HG03280 (cell line): ENCODE results near the gene RAPGEF1.

Source experiments
- ATAC-seq: cut with Tn5 transposase; IDR thresholded peaks from one replicate; pipeline ENCODE4 v1.9.1; 2021; ENCODE audit warnings: mild to moderate bottlenecking, moderate library complexity; ENCODE audit not compliant: unreplicated experiment

RAPGEF1 gene

GRCh38 chr9:131708226-131709002 is 31.5 kb downstream of the RAPGEF1 start:
- ATAC-seq = no peak

DNA sequence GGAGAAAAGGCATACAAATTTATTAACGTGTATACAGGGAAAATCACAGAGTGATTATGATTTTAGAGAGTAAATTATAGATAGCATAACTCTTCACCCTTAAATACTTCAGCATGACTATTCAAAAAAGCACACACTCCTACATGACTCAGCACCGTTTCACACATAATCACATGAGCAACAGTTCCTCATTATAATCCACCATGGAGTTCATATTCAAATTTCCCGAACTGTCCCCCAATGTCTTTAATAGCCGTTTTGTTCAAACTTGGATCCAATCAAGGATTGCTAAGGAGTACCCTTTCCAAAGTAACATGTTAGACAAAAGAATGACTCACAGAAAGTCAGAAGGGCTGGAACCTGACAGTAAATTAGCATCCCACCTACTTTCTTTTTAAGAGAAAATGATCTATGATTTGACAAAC is 32.1 kb downstream of the RAPGEF1 start:
- no peak for ATAC-seq

- no peak for ATAC-seq
Measured at GRCh38 chr9:131707050-131707449, 32.8 kb downstream of the RAPGEF1 start.

DNA sequence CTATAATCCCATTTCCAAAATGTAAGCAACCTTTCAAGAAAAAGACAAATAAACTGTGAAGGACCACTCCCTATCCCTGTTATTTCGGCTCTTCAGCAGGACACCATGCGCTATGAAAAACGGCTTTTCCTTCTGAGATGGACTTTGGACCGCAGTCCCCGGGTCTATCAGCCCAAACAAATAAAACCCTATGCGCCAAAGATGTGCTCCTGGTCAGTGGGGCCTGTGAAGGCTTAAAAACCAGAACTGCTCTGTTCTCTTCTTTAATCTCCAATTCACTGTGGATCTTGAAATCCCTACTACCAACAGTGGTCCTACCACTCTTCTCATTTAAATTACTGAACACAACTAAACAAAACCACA is 33.3 kb downstream of the RAPGEF1 start:
- no peak for ATAC-seq

GRCh38 chr9:131704988-131705387 is 34.9 kb downstream of the RAPGEF1 start:
- no peak for ATAC-seq

DNA sequence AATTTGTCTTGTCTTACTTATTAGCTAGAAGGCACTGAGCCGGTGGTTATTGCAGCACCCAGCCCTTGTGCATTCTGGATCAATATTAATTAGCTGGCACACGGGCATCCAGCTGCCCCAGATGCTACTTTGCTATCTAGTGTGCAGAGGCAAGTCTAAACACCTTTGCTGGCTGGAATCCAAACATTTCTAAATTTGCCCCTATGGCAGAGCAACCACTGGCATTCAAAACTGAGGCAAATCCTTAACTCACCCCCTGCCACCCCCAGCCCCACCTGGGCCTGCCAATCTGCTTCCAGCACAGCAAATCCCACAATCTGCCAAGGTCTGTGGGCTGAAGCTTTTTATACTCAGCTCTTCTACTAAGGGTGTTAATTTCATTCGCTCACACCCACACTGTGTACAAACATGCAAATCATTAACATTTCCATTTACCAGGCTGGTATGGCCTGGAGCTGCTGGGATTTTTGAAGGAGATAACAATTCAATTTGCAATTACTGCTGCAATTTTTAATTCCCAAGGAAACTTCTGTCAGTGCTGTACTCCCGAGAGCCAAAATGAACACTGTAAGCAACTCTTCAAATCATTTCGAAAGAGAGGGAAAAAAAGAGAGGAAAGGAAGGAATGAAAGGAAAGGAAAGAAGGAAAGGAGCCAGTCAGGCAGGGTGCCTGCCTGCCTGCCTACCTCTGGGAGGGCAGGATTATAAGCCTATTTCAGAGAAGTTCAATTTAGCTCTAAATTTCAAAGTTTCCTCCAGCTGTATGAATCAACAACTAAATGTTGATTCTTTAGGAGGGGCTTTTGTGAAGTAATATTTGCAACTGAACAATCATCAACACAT is 35.5 kb downstream of the RAPGEF1 start:
- ATAC-seq = no peak

DNA sequence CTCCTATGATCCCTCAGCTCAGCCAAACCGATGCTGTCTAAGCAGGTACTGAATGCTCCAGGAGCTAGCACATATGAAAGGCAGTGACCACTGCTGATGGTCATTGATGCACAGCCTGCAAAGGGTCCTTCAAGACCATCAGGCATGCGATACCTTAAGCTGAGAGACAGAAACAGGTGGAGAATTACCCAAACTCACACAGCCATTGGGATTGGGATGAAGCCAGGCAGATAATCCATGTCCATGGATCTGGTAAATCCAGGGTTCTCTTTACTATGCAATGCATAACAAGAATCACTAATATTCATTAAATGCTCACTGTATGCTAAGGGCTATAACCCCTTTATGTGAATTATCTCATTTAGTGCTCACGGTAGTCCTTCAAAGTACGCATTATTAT is 36.2 kb downstream of the RAPGEF1 start:
- ATAC-seq = no peak

DNA sequence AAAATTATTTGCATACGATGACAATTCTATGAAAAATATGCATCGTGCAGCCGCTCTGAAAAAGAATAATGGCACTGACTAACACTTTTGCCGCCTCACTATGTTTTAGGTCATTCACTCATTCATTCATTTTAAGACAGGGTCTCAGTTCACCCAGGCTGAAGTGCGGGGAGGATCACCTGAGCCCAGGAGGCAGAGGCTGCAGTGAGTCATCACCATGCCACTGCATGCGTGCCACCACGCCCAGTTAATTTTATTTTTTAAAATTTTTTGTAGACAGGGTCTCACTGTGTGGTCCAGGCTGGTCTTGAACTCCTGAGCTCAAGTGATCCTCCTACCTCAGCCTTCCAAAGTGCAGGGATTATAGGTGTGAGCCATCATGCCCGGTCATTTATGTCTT is 37.0 kb downstream of the RAPGEF1 start:
- no peak for ATAC-seq

DNA sequence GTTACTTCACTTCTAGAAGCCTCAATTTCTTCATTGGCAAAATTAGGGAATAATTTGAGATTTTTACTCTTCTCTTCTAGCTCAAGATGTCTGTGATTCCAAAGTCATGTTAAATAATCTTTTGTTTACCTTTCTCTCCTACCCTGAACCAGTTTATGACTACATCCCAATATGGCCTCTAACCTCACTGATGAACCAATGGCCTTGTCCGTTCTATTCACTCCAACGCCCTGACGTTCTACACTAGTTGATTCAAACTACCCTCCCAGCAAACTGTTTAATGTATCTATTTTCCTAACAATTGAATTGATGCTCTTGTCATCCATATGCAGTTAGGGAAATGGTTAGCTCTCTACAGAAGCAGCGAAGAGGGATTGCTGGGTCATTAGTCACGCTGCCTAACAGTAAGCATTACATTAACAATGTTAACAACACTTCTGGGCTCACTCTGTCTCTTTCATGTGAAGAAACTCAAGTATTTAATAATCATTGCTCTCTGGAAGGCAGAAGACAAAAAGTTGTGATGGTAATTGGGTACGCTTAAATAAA is 38.0 kb downstream of the RAPGEF1 start:
- no peak for ATAC-seq

- ATAC-seq = no peak
Measured at GRCh38 chr9:131701436-131701781, 38.5 kb downstream of the RAPGEF1 start.

DNA sequence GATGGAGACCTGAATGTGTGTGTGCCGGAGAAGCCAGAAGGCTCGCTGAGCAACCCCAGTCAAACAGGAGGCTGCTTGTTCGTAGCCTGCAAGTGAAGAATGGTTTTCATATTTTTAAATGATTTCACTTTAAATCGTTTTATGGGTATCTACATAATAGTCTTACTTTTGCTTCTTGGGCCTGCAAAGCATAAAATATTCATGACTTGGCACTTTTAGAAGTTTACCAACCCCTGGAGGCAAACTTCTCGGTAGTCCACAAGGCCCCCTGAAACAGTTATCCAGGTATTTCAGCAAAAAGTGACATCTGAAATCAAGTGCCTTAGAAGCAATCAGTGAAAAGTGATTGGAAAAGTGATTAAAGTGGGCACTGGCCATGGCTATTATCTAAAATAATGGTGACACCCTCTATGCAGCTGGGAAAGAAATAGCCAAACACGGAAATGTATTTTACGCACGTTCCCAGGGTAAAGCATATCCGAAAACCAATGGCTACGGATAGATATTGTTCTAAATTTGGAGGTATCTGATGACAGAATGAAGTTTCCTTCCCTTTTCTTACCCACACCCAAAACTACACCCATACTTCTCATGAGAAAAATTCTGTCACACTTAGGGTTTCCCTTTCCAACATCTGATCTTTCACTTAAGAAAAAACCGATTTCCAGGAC is 39.0 kb downstream of the RAPGEF1 start:
- ATAC-seq = no peak

DNA sequence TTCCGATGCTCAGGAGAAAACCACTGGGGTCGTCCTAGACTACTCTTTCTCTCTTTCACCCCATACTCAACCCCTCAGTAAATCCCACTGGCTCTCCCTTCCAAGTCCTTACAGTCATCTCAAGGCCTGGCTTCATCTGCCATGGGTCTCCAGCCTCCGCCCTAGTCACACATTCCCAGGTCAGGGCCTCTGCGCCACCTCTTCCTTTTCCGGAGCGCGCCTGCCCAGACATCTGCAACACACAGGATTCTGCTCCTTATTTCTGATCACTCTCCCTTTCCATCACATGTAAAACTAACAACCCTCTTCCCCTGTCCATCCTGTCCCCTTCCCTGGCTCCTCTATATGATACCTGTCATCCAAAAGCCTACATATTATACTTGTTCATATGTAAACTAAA is 39.8 kb downstream of the RAPGEF1 start:
- no peak for ATAC-seq

DNA sequence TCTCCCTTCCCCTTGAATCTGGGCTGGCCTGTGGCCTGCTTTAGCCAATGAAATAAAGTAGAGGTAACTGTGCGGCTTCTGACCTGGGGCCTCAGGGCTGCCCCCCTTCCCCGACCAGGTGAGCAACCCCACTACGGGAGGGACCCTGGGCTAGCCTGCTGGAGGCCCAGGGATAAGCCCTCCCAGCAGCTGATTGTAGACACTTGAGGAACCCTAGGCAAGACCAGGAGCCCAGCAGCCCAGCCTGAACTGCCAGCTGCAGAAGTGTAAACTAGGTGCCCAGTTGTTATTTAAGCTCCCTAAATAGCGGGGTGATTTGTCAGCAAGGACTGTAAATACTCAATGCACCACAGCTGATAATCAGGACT is 41.3 kb downstream of the RAPGEF1 start:
- ATAC-seq = no peak

- ATAC-seq = no peak
Measured at GRCh38 chr9:131697908-131698617, 41.8 kb downstream of the RAPGEF1 start.

- no peak for ATAC-seq
Measured at GRCh38 chr9:131697097-131697496, 42.8 kb downstream of the RAPGEF1 start.

DNA sequence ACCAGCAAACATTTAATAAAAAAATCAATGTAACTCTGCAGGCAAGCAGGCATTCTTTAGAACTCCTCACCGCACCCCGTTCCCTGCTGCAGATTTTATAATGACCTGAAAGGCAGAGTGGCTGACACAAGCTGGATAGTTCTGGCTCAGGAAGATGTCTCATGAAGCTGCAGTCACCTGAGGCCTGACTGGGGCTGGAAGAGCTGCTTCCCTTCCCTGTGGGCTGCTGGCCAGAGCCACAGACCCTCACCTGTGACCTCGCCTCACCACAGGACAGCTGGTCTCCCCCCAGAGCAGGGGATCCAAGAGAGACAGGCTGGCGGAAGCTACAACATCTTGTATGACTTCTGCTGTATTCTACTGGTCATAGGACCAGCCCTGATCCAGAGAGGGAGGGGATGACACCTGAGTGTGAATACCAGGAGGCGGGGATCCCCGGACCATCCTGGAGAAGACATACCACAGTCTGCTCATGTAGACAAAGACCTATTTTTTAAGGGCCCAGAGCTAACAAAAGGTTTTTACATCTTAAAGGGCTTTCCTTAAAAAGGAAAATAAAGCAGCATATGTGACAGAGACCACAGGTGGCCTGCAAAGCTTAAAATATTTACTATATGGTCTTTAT is 43.9 kb downstream of the RAPGEF1 start:
- ATAC-seq = no peak

- no peak for ATAC-seq
Measured at GRCh38 chr9:131695366-131695765, 44.5 kb downstream of the RAPGEF1 start.

- ATAC-seq = no peak
Measured at GRCh38 chr9:131693651-131694597, 46.0 kb downstream of the RAPGEF1 start.
